Naive thymus-derived CD4-positive, alpha-beta T cell (primary cell): ENCODE results near the gene IGFL3. TPM values are rescaled to one million over a fixed set of nuclear protein-coding genes. Genes with fewer than 3 reads are reported as not detected.

ENCODE experiments used
- ATAC-seq: fragments of 150-1000 bp; cut with Tn5 transposase; 2 replicates; pipeline ENCODE4 v1.10.0; 2021; ENCODE audit warnings: mild to moderate bottlenecking, moderate library complexity
- CTCF ChIA-PET: fragments of 350-600 bp; sonication (Branson Sonifier 250); formaldehyde crosslinking; loops from one replicate; lab custom pipeline; 2021; ENCODE audit warnings: antibody characterized with exemption; lab: Charles Lee
- POLR2A ChIA-PET: fragments of 350-600 bp; sonication (Branson Sonifier 250); formaldehyde crosslinking; loops from one replicate; lab custom pipeline; 2021; ENCODE audit warnings: antibody characterized with exemption, inconsistent platforms; lab: Charles Lee
- DNase-seq, 9 donors: peaks; one replicate each; pipeline versions ENCODE4 v3.0.0 to v3.0.0-alpha.2; 2020 to 2022; ENCODE audit warnings: mixed read lengths in 1 of 9
- H3K27ac ChIP-seq: one replicate; pipeline ENCODE4 v1.7.0; 2013; ENCODE audit warnings: mild to moderate bottlenecking, low read depth, low read length, moderate library complexity
- H3K27me3 ChIP-seq, 2 donors: one replicate each; pipeline ENCODE4 v1.7.0; 2013; ENCODE audit warnings: low read length in 2 of 2, mild to moderate bottlenecking in 2 of 2, moderate library complexity in 2 of 2; ENCODE audit not compliant: control insufficient read depth in 2 of 2, insufficient read depth in 2 of 2
- H3K36me3 ChIP-seq, 3 experiments: 1 replicate in 2 of 3; 2 replicates in 1 of 3; pipeline ENCODE4 v1.7.0; 2013; ENCODE audit warnings: low read length in 3 of 3, mild to moderate bottlenecking in 3 of 3, moderate library complexity in 1 of 3; ENCODE audit not compliant: insufficient read depth in 3 of 3, control insufficient read depth in 2 of 3
- H3K4me1 ChIP-seq, 2 donors: one replicate each; pipeline ENCODE4 v1.7.0; 2013; ENCODE audit warnings: low read length in 2 of 2, mild to moderate bottlenecking in 2 of 2, moderate library complexity in 1 of 2; ENCODE audit not compliant: control insufficient read depth in 2 of 2, insufficient read depth in 2 of 2
- H3K4me3 ChIP-seq: 2 replicates; pipeline ENCODE4 v1.7.0; 2013; ENCODE audit warnings: mild to moderate bottlenecking, low read length
- H3K9me3 ChIP-seq, 3 experiments: 1 replicate in 2 of 3; 2 replicates in 1 of 3; pipeline ENCODE4 v1.7.0; 2013; ENCODE audit warnings: low read length in 3 of 3; ENCODE audit not compliant: control insufficient read depth in 2 of 3
- H3K27ac Mint-ChIP-seq, 9 donors: one replicate each; pipeline ENCODE4 v1.8.0; 2020 to 2022; ENCODE audit warnings: mixed read lengths in 9 of 9, mild to moderate bottlenecking in 8 of 9, moderate library complexity in 5 of 9, inconsistent platforms in 2 of 9
- H3K27me3 Mint-ChIP-seq, 5 donors: one replicate each; pipeline ENCODE4 v1.8.0; 2021 to 2022; ENCODE audit warnings: mixed read lengths in 5 of 5, mild to moderate bottlenecking in 1 of 5
- H3K36me3 Mint-ChIP-seq, 5 donors: one replicate each; pipeline ENCODE4 v1.8.0; 2020 to 2022; ENCODE audit warnings: mixed read lengths in 5 of 5, mild to moderate bottlenecking in 3 of 5, inconsistent platforms in 1 of 5
- H3K4me1 Mint-ChIP-seq, 7 donors: one replicate each; pipeline ENCODE4 v1.8.0; 2020 to 2022; ENCODE audit warnings: mixed read lengths in 7 of 7, mild to moderate bottlenecking in 3 of 7, inconsistent platforms in 1 of 7
- H3K4me3 Mint-ChIP-seq, 10 donors: one replicate each; pipeline ENCODE4 v1.8.0; 2020 to 2022; ENCODE audit warnings: mild to moderate bottlenecking in 10 of 10, mixed read lengths in 10 of 10, moderate library complexity in 6 of 10, inconsistent platforms in 2 of 10
- H3K9me3 Mint-ChIP-seq, 11 donors: one replicate each; pipeline ENCODE4 v1.8.0; 2020 to 2022; ENCODE audit warnings: mixed read lengths in 11 of 11, mild to moderate bottlenecking in 4 of 11, inconsistent platforms in 1 of 11, moderate library complexity in 1 of 11
- intact Hi-C, 2 donors: fragments of 100-400 bp; cut with micrococcal nuclease; formaldehyde crosslinking; loops; one replicate each; pipeline ENCODE4 v1.15.1; 2023
- polyA plus RNA-seq, 2 donors: library from polyadenylated mRNA; unstranded; fragments of 300-500 nt; fragmentation: Illumina TruSeq; gene quantifications; one replicate each; pipeline ENCODE4 v1.2.3, GENCODE V29; 2021
- total RNA-seq, 6 experiments: library from RNA in 5 of 6; stranded (reverse) in 5 of 6; gene quantifications; 1 replicate in 5 of 6; 2 replicates in 1 of 6; pipeline ENCODE4 v1.2.3 and lab custom pipeline; 2021 to 2026

The IGFL3 gene
- total and polyA plus RNA-seq, 7 experiments from 2014 or later, result not detected

- H3K27me3 ChIP-seq, result no peaks in the 10 kb centered on the region
- no peaks in the 10 kb centered on the region for H3K9me3 Mint-ChIP-seq
- H3K4me3 ChIP-seq, result no peak overlapping the region
- CTCF ChIA-PET, result interaction anchor here (0.6 kb wide), 1 partner anchor 28 kb away, joined by 3 read pairs; no protein-coding TSS in a partner anchor
- POLR2A ChIA-PET, result no interaction called here
- H3K27ac ChIP-seq, result no peak overlapping the region
- H3K4me1 ChIP-seq, result no peaks in the 10 kb centered on the region
- peaks cover 36 to 56% (median 48%) of the 10 kb centered on the region in 5 donors for H3K27me3 Mint-ChIP-seq
- no peaks in the 10 kb centered on the region for H3K36me3 ChIP-seq
- no peak for ATAC-seq
- intact Hi-C loops, result no loop called here
- no peak overlapping the region for H3K27ac Mint-ChIP-seq
- H3K9me3 ChIP-seq, result no peaks in the 10 kb centered on the region
- H3K4me3 Mint-ChIP-seq, result no peak overlapping the region
- no peak for DNase-seq
- peaks cover 0 to 1% (median 0%) of the 10 kb centered on the region in 7 donors for H3K4me1 Mint-ChIP-seq
- H3K36me3 Mint-ChIP-seq, result no peaks in the 10 kb centered on the region
Measured at GRCh38 chr19:46126086-46126580, 1.6 kb upstream of the IGFL3 start.

GRCh38 chr19:46125447-46125846 is 959 bp upstream of the IGFL3 start:
- ChIA-PET CTCF (no interaction called here), POLR2A (no interaction called here)
- no peak for ATAC-seq
- Histone ChIP-seq H3K9me3 (no peaks in the 10 kb centered on the region), H3K4me3 (no peak overlapping the region), H3K27ac (no peak overlapping the region), H3K36me3 (no peaks in the 10 kb centered on the region), H3K4me1 (no peaks in the 10 kb centered on the region), H3K27me3 (no peaks in the 10 kb centered on the region)
- no peak for DNase-seq
- intact Hi-C loops, result no loop called here
- no peak overlapping the region for H3K27ac Mint-ChIP-seq
- no peak overlapping the region for H3K4me3 Mint-ChIP-seq
- no peaks in the 10 kb centered on the region for H3K9me3 Mint-ChIP-seq
- H3K36me3 Mint-ChIP-seq, result no peaks in the 10 kb centered on the region
- peaks cover 31 to 56% (median 47%) of the 10 kb centered on the region in 5 donors for H3K27me3 Mint-ChIP-seq
- H3K4me1 Mint-ChIP-seq, result peaks cover 0 to 1% (median 0%) of the 10 kb centered on the region in 7 donors

DNA sequence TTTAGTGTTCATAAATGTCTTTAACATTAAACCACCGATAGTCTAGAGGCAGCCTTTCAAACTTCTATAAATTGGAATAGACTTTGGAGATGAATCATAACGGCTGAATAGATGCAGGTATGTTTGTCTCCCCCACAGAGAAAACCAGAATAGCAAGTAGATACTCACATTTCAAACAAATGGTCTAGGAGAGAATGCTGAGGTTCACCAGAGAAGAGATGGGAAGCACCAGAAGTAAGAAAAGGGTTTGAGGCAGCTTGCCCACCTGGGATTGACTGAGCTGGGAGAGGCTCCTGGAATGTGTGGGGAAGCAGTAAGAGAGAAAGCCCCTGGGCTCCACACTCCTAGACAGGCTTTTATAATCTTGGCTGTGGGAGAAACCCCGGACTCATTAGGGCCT is 6.4 kb downstream of the IGFL3 start:
- DNase-seq, result no peak
- Mint-ChIP-seq H3K4me1 (peaks cover 0 to 10% (median 0%) of the 10 kb centered on the region in 7 donors), H3K9me3 (no peaks in the 10 kb centered on the region), H3K27me3 (peaks cover 23 to 48% (median 37%) of the 10 kb centered on the region in 5 donors), H3K4me3 (no peak overlapping the region), H3K27ac (no peak overlapping the region), H3K36me3 (no peaks in the 10 kb centered on the region)
- H3K4me1 ChIP-seq, result no peaks in the 10 kb centered on the region
- ChIA-PET POLR2A (no interaction called here), CTCF (interaction anchor here (0.5 kb wide), 1 partner anchor 196 kb away, joined by 3 read pairs; no protein-coding TSS in a partner anchor)
- no peak for ATAC-seq
- H3K27me3 ChIP-seq, result peaks cover 3 to 9% of the 10 kb centered on the region in 2 donors
- H3K4me3 ChIP-seq, result no peak overlapping the region
- intact Hi-C loops, result no loop called here
- no peak overlapping the region for H3K27ac ChIP-seq
- H3K36me3 ChIP-seq, result no peaks in the 10 kb centered on the region
- H3K9me3 ChIP-seq, result no peaks in the 10 kb centered on the region

DNA sequence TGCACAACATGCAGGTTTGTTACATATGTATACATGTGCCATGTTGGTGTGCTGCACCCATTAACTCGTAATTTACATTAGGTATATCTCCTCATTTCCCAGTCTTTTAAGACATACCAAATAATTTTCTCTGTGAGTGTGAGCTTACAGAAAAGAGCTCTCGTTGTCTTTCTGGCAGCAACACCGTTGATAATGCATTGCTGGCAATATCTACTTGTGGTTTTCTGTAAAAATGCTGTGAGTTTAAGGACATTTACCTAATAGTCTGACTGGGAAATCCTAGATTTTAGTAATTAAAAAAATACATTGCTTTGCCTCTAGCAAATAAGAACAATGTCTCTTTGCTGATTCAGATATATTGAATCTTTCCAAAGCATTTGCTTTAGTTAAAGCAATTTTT is 8.4 kb downstream of the IGFL3 start:
- peaks cover 3 to 9% of the 10 kb centered on the region in 2 donors for H3K27me3 ChIP-seq
- H3K9me3 ChIP-seq, result no peaks in the 10 kb centered on the region
- no peak overlapping the region for H3K4me3 ChIP-seq
- no peak overlapping the region for H3K4me3 Mint-ChIP-seq
- no peaks in the 10 kb centered on the region for H3K36me3 Mint-ChIP-seq
- peaks cover 0 to 10% (median 0%) of the 10 kb centered on the region in 7 donors for H3K4me1 Mint-ChIP-seq
- no peak overlapping the region for H3K27ac Mint-ChIP-seq
- H3K27me3 Mint-ChIP-seq, result peaks cover 34 to 52% (median 38%) of the 10 kb centered on the region in 5 donors
- H3K9me3 Mint-ChIP-seq, result no peaks in the 10 kb centered on the region
- ChIA-PET CTCF (no interaction called here), POLR2A (no interaction called here)
- no peak overlapping the region for H3K27ac ChIP-seq
- ATAC-seq, result no peak
- no peaks in the 10 kb centered on the region for H3K4me1 ChIP-seq
- intact Hi-C loops, result no loop called here
- DNase-seq, result no peak
- no peaks in the 10 kb centered on the region for H3K36me3 ChIP-seq

GRCh38 chr19:46115396-46116106 is 8.9 kb downstream of the IGFL3 start:
- ATAC-seq (no peak), DNase-seq (peak in 1 of 9 donors; percentile 54)
- Histone ChIP-seq H3K4me3 (no peak overlapping the region), H3K4me1 (no peaks in the 10 kb centered on the region), H3K36me3 (no peaks in the 10 kb centered on the region), H3K27ac (no peak overlapping the region), H3K27me3 (peaks cover 3 to 9% of the 10 kb centered on the region in 2 donors), H3K9me3 (no peaks in the 10 kb centered on the region)
- H3K27ac Mint-ChIP-seq, result no peak overlapping the region
- ChIA-PET CTCF (no interaction called here), POLR2A (no interaction called here)
- H3K27me3 Mint-ChIP-seq, result peaks cover 35 to 49% (median 37%) of the 10 kb centered on the region in 5 donors
- no peaks in the 10 kb centered on the region for H3K36me3 Mint-ChIP-seq
- H3K4me1 Mint-ChIP-seq, result peaks cover 0 to 10% (median 0%) of the 10 kb centered on the region in 7 donors
- no peaks in the 10 kb centered on the region for H3K9me3 Mint-ChIP-seq
- intact Hi-C loops, result no loop called here
- H3K4me3 Mint-ChIP-seq, result peak overlapping the region in 1 of 10 donors; percentile 26

DNA sequence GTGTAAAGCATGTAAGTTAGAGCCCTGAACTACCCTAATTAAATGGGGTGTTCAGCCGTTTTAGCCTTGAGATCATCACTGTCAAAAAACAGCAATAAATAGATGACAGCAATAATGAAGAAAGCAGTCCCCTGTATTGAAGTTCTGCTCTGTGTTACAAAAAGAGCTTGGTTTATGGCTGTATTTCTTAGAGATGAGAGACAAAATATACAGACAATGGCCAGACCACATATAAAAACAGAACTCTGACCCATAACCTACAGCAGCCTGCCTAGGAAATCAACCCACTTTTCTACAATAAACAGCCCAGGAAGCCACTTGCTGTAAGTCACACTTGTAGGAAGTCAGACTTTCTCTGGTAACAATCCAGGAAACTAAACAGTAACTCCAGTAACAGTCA is 10.8 kb downstream of the IGFL3 start:
- Mint-ChIP-seq H3K4me1 (peaks cover 0 to 10% (median 0%) of the 10 kb centered on the region in 7 donors), H3K4me3 (no peak overlapping the region), H3K27ac (no peak overlapping the region), H3K27me3 (peaks cover 27 to 41% (median 30%) of the 10 kb centered on the region in 5 donors), H3K9me3 (peaks cover 0 to 3% (median 0%) of the 10 kb centered on the region in 11 donors), H3K36me3 (peaks cover 0 to 3% (median 0%) of the 10 kb centered on the region in 5 donors)
- no peaks in the 10 kb centered on the region for H3K4me1 ChIP-seq
- DNase-seq (no peak), ATAC-seq (no peak)
- ChIA-PET CTCF (no interaction called here), POLR2A (no interaction called here)
- intact Hi-C loops, result no loop called here
- H3K4me3 ChIP-seq, result no peak overlapping the region
- no peaks in the 10 kb centered on the region for H3K36me3 ChIP-seq
- no peaks in the 10 kb centered on the region for H3K9me3 ChIP-seq
- peaks cover 0 to 9% of the 10 kb centered on the region in 2 donors for H3K27me3 ChIP-seq
- no peak overlapping the region for H3K27ac ChIP-seq
